ENCODE data around the gene RRAGC. TPM values are rescaled to one million over a fixed set of nuclear protein-coding genes. Genes with fewer than 3 reads are reported as not detected.

RRAGC gene
- total RNA-seq, 1 donor from 2014 or later = 6.2 TPM

- DNase-seq (ENCODE audit: low spot score in 2 of 2) = no peak
- Histone ChIP-seq H3K4me1 (no peaks in the 10 kb centered on the region), H3K9me3 (no peaks in the 10 kb centered on the region), H3K4me3 (no peak overlapping the region), H3K27ac (no peak overlapping the region), H3K36me3 (no peaks in the 10 kb centered on the region), H3K27me3 (no peaks in the 10 kb centered on the region)
- TF ChIP-seq CTCF (IDR thresholded peaks at IDR 0.05) = no peak
- intact Hi-C loops (cut with DNase I) = no loop called here
Observed at GRCh38 chr1:38885092-38885491, 25.5 kb upstream of the RRAGC start.

GRCh38 chr1:38881487-38881886 lies 21.9 kb upstream of the RRAGC start, which contains the start of gene GJA9:
TSS of gene GJA9 (minus strand) at chr1:38881587. CDS start at chr1:38876098, 5,489 bp downstream.
- TF ChIP-seq CTCF (IDR thresholded peaks at IDR 0.05) = no peak
- intact Hi-C loops (cut with DNase I) = no loop called here
- H3K36me3 ChIP-seq = no peaks in the 10 kb centered on the region
- H3K27ac ChIP-seq = no peak within 1 kb of the TSS
- no peaks in the 10 kb centered on the region for H3K4me1 ChIP-seq
- no peak for DNase-seq (ENCODE audit: low spot score in 2 of 2)
- no peak within 1 kb of the TSS for H3K4me3 ChIP-seq
- H3K27me3 ChIP-seq = no peaks in the 10 kb centered on the region
- H3K9me3 ChIP-seq = no peaks in the 10 kb centered on the region

GRCh38 chr1:38875811-38876210 lies 16.2 kb upstream of the RRAGC start:
- DNase-seq (ENCODE audit: low spot score in 2 of 2) = no peak
- H3K27me3 ChIP-seq = no peaks in the 10 kb centered on the region
- H3K27ac ChIP-seq = no peak overlapping the region
- no peak for TF ChIP-seq CTCF (IDR thresholded peaks at IDR 0.05)
- H3K9me3 ChIP-seq = no peaks in the 10 kb centered on the region
- H3K4me1 ChIP-seq = peaks cover 8 to 12% of the 10 kb centered on the region in 2 donors
- H3K36me3 ChIP-seq = no peaks in the 10 kb centered on the region
- intact Hi-C loops (cut with DNase I) = no loop called here
- no peak overlapping the region for H3K4me3 ChIP-seq

GRCh38 chr1:38873027-38873969 lies 13.7 kb upstream of the RRAGC start, which contains the start of gene MYCBP:
TSS of gene MYCBP (minus strand) at chr1:38873348. CDS start at chr1:38873305, 43 bp downstream.
- intact Hi-C loops (cut with DNase I) = loop anchor here (1.0 to 5.0 kb wide), 2 partner anchors 14 to 119 kb away; partner anchors contain the start of genes AKIRIN1 and RRAGC
- no peaks in the 10 kb centered on the region for H3K9me3 ChIP-seq
- H3K4me3 ChIP-seq = peak within 1 kb of the TSS; percentile 76 to 96
- no peaks in the 10 kb centered on the region for H3K36me3 ChIP-seq
- peaks cover 8 to 12% of the 10 kb centered on the region in 2 donors for H3K4me1 ChIP-seq
- peak; percentile 81 to 97 for DNase-seq (ENCODE audit: low spot score in 2 of 2)
- no peaks in the 10 kb centered on the region for H3K27me3 ChIP-seq
- peak within 1 kb of the TSS; percentile 45 to 74 for H3K27ac ChIP-seq
- no peak for TF ChIP-seq CTCF (IDR thresholded peaks at IDR 0.05)

- no peak for TF ChIP-seq CTCF (IDR thresholded peaks at IDR 0.05)
- DNase-seq (ENCODE audit: low spot score in 2 of 2) = no peak
- peaks cover 8 to 12% of the 10 kb centered on the region in 2 donors for H3K4me1 ChIP-seq
- H3K36me3 ChIP-seq = no peaks in the 10 kb centered on the region
- H3K27me3 ChIP-seq = no peaks in the 10 kb centered on the region
- intact Hi-C loops (cut with DNase I) = loop anchor here (1.0 to 5.0 kb wide), 2 partner anchors 13 to 120 kb away; partner anchors contain the start of genes AKIRIN1 and RRAGC
- peak overlapping the region; percentile 38 to 74 for H3K27ac ChIP-seq
- no peaks in the 10 kb centered on the region for H3K9me3 ChIP-seq
- H3K4me3 ChIP-seq = peak overlapping the region; percentile 76 to 96
Observed at GRCh38 chr1:38872401-38873026, 12.9 kb upstream of the RRAGC start.
